Measurements from ENCODE around the gene SNCA.

SNCA gene

DNA sequence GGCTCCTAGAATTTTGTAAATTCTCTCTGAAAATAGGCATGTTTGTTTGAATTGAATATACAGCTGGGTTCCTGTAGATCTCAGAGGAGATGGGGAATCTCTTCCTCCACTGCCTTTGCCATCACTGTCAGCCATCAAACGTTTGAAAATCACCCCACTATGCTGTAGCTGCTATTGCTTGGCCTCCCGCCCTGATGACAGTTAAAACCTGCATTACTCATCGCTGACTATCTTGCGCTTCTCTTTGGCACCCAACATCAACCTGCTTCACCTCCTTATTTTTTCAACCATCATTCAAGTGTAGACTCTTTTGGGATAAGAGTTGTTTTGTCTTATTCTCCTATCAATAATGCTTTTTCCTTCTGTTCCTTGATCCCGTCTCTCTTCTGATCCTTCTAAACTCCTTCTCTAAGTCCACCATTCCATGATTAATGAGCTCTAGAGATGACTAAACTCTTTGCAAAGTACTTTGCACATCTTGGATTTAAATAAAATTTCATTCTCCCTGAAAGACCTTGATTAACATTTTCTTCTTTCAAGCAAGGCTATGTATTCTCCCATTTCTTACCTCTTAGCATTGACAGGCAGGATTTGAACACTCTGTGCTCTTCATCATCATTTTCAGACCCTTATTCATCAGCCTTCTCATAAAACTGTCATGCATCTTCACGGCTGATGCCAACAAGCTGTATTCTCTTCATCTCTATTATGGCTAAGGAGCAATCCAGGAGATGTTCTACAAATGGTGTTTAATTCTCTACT, 133.0 kb downstream of the SNCA start:
- no peak for DNase-seq

DNA sequence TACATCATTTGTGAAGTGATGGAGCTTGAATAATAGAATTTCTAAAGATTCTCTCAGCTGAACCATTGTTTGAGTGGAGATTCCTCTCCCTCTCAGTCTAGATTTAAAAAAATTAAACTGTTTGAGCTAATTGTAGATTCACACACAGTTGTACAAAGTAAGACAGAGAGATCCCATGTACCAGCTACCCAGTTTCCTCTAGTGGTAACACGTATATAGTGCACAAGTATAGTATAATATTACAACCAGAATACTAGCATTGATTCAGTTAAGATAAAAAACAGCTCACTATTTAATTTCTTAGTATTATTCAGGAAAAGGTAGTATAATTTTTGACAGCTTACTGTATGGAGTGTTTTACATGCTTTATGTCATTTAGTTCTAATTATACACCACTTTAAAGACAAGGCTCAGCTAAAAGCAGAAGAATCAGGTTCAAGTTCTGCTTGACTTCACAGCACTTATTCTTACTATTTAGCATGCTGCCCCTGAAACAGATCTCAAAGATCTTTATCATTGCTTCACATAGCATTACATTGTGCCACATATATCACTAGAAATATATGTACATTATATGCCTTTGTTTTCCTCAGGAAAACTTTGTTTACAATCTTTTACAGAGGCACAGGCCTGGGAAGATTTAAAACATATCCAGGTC, 136.1 kb downstream of the SNCA start:
- no peak for DNase-seq

DNA sequence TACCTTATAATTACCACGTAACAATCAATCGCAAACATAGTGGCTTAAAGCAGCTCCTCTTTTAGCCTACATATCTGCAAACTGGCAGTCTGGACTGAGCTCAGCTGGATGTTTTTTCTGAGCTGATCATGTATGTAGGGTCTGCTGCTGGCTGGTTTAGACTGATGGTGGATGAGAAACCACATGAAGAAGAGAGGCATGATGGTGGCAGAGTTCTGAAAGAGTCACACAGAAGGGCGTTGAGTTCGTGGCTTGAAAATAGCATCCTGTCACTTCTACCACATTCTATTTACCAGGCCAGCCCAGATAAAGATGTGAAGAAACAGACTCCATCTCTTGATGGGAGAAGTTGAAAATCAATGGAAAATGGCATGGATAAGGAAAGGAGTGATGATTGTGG, 151.3 kb downstream of the SNCA start:
- no peak for DNase-seq

DNA sequence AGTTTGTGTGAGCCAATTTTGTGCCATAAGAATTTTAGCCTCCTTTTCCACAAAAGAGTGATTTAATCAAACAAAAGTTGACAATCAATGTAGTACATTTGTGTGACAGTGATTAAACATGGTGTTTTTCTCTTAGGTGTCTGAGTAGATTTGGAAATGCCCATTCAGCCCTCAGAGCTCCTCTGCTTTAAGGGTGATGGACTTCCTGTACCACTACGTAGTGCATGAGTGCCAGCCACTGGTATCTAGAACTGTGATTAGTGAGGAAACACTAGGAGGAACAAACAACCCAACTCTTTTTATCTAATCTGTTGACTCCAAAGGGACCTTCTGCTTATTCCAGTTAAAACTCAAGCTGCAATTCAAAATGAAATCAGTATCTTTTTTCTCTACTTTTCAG, 151.7 kb downstream of the SNCA start:
- no peak for DNase-seq

DNA sequence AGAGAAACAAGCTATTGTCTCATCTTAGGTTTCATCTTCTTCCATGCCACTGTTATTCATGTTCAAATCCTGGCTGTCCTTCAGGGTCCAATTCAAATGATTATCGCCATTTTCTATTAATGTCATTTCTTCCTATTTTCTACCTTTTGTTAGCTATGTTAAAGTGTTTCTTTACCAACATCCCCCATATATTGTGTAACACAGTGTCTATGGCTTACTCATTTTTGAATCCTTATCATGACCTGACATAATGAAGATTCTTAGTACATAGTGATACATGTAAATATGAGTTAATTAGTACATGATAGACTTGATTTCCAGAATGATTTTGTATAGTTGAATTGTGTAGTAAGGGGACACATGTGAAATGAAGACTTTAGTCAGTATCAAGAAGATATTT, 152.4 kb downstream of the SNCA start:
- no peak for DNase-seq

DNA sequence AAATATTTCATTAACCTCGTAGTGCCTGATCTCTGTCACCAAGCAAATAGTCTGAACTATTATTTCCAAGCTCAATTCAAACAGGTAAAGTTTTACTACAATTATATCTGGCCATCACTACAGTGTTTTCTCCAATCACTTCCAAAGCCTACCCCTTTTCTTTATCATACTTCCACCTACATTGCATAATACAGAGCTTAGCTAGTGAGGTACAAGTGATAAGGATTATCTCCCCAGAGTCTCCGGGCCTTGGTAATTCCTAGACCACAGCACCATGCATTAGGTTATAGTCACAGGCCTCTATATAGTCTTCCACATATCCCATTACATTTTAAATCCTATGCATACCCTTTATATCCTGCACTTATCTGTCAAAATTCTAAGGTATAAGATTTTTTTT, 154.2 kb downstream of the SNCA start:
- DNase-seq, result no peak

DNA sequence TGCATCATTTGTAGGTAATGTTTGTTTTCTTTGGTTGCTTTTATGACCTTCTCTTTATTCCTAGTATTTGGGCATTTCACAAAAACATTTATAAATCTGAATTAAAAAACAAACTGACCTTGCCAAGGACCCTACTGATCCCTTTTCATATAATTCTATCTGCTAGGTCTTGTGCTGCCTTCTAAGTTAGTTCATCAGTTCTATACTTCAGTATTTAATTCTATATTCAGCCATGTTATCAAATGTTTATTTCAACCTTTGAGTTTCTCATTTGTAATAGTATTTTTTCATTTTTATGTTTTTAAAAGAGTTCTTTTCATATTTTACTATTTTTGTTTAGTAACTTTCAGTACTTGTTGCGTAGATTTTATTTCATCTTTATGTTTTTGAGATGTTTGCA, 155.3 kb downstream of the SNCA start:
- no peak for DNase-seq

DNA sequence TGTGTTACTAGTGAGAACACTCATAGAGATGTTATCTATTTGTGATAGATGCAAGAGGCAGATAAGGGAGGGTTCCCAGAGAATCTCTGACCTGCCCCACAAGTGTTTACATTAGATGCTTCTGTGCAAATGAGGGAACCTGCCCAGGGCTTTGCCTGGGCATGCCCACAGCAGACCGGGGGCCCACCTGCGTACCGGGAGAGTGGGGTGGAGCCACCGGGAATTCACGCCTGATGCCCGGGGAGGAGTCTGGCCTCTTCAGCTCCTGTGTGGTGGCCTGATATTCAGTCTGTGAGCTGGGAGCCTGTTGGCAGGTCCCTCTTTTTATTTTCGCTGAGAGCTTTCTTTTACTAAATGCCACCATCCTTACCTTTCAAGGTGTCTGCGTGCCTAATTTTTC, 155.7 kb downstream of the SNCA start:
- DNase-seq, result no peak

DNA sequence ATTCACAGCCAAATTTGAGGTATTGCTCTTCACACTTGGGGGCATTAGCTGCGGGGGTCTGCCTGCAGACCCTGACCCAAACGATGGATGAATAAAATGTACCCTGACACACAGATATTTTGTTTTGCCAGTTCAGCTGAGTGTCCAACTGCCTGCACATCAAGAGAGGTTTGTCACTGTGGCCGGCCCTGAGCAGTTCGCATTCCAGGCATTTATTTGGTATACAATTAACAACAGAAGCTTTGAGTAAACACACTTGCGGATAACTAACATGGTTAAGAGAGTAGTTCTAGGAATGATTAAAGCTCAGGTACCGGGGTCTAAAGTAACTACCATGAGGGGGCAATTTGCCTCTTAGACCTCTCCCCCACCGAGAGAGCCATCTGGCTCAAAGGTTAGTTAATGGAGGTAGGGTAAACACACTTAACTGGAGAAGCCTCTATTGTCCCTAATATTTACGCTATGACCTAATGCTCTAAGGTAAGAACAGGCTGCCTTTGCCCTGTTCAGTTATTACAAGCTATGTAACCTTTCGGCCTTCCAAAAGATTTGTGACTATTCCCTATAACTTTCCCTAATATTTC, 162.0 kb downstream of the SNCA start:
- no peak for DNase-seq
